Daoy (cell line): ENCODE measurements around the gene VPS36. TPM values are rescaled to one million over a fixed set of nuclear protein-coding genes. Genes with fewer than 3 reads are reported as not detected.
"Not testable (repeated sequence)": the region's sequence is repeated elsewhere in the genome, so short reads cannot be mapped to it uniquely, and the experiment has no call there.

Experiments used
- DNase-seq: peaks from one replicate; pipeline ENCODE4 v3.0.0-alpha.2; 2015; ENCODE audit warnings: low read depth
- total RNA-seq: library from RNA; depleted of rRNA; stranded (reverse); fragments of >200 nt; shearing (Covaris generic); gene quantifications from 2 replicates; pipeline ENCODE4 v1.2.3, GENCODE V29; 2014

Gene VPS36
- total RNA-seq, 1 experiment from 2014 or later, result 21.3 TPM

- DNase-seq, result no peak
These were observed 4.2 kb downstream of the VPS36 start for GRCh38 chr13:52446265-52446664.

GRCh38 chr13:52432456-52432855, 18.0 kb downstream of the VPS36 start:
- no peak for DNase-seq

GRCh38 chr13:52428295-52428694, 22.1 kb downstream of the VPS36 start:
- DNase-seq, result peak; percentile 28

- no peak for DNase-seq
These were observed 29.2 kb downstream of the VPS36 start for GRCh38 chr13:52421216-52421615.

- no peak for DNase-seq
These were observed 31.4 kb downstream of the VPS36 start for GRCh38 chr13:52419080-52419479.

GRCh38 chr13:52414963-52415362, 35.5 kb downstream of the VPS36 start:
- DNase-seq, result no peak

- DNase-seq, result no peak
These were observed 36.4 kb downstream of the VPS36 start for GRCh38 chr13:52414051-52414450.

GRCh38 chr13:52412128-52412527, 38.3 kb downstream of the VPS36 start:
- DNase-seq, result no peak

- DNase-seq, result no peak
These were observed 38.8 kb downstream of the VPS36 start for GRCh38 chr13:52411629-52412028.

GRCh38 chr13:52408071-52408658, 42.3 kb downstream of the VPS36 start:
- DNase-seq, result not testable (repeated sequence)

- DNase-seq, result not testable (repeated sequence)
These were observed 43.0 kb downstream of the VPS36 start for GRCh38 chr13:52407436-52407835.

- no peak for DNase-seq
These were observed 43.8 kb downstream of the VPS36 start for GRCh38 chr13:52406629-52407028.

- DNase-seq, result peak; percentile 47
These were observed 44.5 kb downstream of the VPS36 start, which contains the start of gene THSD1 for GRCh38 chr13:52405767-52406494. Gene THSD1, minus strand, starts transcription at chr13:52406172. Its CDS starts 3,572 bp downstream, at chr13:52402600.

GRCh38 chr13:52405369-52405766, 45.1 kb downstream of the VPS36 start:
- peak; percentile 7 for DNase-seq

GRCh38 chr13:52399708-52400107, 50.7 kb downstream of the VPS36 start:
- DNase-seq, result no peak

- no peak for DNase-seq
These were observed 51.4 kb downstream of the VPS36 start for GRCh38 chr13:52399046-52399445.

- no peak for DNase-seq
These were observed 54.7 kb downstream of the VPS36 start for GRCh38 chr13:52395704-52396103.

- no peak for DNase-seq
These were observed 55.8 kb downstream of the VPS36 start for GRCh38 chr13:52394586-52394985.

GRCh38 chr13:52393572-52394357, 56.7 kb downstream of the VPS36 start:
- DNase-seq, result no peak

GRCh38 chr13:52387721-52388120, 62.7 kb downstream of the VPS36 start:
- no peak for DNase-seq

GRCh38 chr13:52385870-52386269, 64.6 kb downstream of the VPS36 start:
- no peak for DNase-seq

- DNase-seq, result no peak
These were observed 67.1 kb downstream of the VPS36 start for GRCh38 chr13:52383366-52383765.

GRCh38 chr13:52378312-52378711, 72.1 kb downstream of the VPS36 start:
- no peak for DNase-seq
